Tibial nerve (tissue), 4 donors: ENCODE measurements around the gene VEGFD.

ENCODE experiments used
- CTCF ChIP-seq, 5 experiments: fragments of 200-600 bp in 3 of 5; fragments of 450-650 bp in 2 of 5; sonication (generic) in 3 of 5; IDR thresholded peaks; one replicate each; pipeline ENCODE4 v1.5.1; 2016 to 2019; ENCODE audit warnings: antibody characterized with exemption in 5 of 5, mild to moderate bottlenecking in 3 of 5, moderate library complexity in 2 of 5
- EP300 ChIP-seq, 2 donors: sonication (generic); formaldehyde crosslinking; IDR thresholded peaks; one replicate each; pipeline ENCODE4 v1.6.1; 2017; ENCODE audit warnings: antibody characterized with exemption in 2 of 2, mild to moderate bottlenecking in 1 of 2
- POLR2A ChIP-seq, 2 donors: fragments of 450-650 bp; IDR thresholded peaks; one replicate each; pipeline ENCODE4 v1.6.1; 2017; ENCODE audit warnings: antibody characterized with exemption in 2 of 2, mild to moderate bottlenecking in 2 of 2, moderate library complexity in 2 of 2

GRCh38 chrX:15391850-15392249, 7.6 kb upstream of the VEGFD start:
- no peak for TF ChIP-seq POLR2A (IDR thresholded peaks at IDR 0.05)
- TF ChIP-seq CTCF (IDR thresholded peaks at IDR 0.05), result no peak
- TF ChIP-seq EP300 (IDR thresholded peaks at IDR 0.05), result no peak
